ENCODE results near the gene ITPR2.
"Not testable (repeated sequence)": the region's sequence is repeated elsewhere in the genome, so short reads cannot be mapped to it uniquely, and the experiment has no call there.

Gene ITPR2

DNA sequence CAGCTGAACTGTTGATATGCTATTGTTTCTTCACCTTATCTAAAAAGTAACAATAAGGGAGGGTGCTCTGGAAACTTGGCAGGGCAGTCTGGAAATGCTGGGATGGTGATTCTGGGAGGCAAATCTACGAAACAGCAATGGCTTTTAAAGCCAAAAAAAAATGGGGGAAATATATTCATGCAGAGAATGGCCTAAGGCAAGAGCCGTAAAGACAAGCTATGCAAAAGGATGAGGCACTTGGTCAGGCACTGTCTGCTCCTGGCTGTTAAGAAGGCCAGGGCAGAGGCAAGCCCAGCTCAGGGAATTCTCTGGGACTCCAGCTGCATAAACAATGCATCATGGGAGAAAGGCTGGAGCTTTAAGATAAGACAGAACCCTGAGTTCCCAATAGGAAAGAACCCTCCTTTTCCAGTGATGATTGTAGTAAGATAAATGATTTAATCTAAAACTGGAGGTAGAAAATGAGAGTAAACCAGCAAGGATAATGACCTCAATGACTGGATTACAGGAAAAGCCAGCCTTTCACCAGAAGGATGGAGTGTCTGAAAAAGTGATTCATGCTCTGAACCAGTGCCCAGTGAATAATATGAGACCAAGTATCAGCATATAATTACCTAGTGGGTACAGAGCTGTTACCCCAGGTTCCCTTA lies 46.0 kb downstream of the ITPR2 start:
- no peak for DNase-seq (ENCODE audit: low read depth in 2 of 2)

DNA sequence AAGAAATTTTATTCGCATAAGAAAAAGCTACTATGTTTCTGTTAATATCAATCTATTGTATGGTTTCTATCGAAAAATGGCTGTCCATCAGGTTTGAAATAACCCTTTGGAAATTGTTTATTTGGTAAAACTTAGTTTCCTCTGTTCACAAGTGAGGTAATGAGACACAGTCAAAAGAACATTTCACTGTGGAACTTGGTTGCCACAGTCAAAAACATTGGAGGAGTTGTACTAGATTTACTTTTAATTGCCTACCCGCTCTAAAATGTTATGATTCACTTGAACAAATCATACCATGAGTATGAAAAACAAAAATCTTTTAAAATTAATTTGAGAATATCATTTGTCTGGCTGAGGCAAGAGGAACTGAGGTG lies 46.5 kb downstream of the ITPR2 start:
- DNase-seq (ENCODE audit: low read depth in 2 of 2), result no peak

DNA sequence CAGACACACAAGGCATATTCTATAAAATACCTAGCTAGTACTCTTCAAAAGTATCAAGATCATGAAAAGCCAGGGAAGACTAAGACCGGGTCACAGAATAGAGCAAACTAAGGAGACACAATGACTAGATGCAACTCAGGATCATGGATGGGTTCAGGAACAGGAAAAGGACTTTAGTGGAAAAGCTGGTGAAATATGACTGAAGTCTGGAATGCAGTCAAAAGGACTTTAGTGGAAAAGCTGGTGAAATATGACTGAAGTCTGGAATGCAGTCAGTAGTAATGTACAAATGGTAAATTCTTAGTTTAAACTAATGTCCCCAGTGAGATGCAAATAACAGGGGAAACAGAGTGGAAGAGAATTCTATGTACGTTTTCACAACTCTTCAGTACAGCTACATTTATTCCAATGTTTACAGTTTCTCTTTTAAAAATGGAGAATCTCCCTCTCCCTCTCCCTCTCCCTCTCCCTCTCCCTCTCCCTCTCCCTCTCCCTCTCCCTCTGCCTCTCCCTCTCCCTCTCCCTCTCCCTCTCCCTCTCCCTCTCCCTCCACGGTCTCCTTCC lies 49.1 kb downstream of the ITPR2 start:
- DNase-seq (ENCODE audit: low read depth in 2 of 2), result not testable (repeated sequence)

DNA sequence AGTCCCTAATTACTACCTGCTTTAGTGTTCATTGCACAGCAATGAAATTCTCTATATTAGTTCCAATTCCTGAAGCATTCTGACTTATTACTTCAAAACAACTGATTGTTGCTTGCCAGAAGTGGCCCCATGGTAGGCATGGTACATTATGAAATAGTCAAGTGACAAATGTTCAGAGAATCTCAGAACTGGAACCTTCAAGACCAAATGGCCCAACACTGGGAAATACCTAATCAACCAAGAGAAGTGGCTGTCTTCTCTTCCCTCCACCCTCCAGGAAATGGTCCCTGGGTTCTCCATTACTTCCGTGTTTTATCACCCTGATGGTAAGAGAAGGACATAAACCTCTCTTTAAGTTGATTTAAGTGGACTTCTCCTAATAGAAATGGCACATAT lies 49.9 kb downstream of the ITPR2 start:
- no peak for DNase-seq (ENCODE audit: low read depth in 2 of 2)

DNA sequence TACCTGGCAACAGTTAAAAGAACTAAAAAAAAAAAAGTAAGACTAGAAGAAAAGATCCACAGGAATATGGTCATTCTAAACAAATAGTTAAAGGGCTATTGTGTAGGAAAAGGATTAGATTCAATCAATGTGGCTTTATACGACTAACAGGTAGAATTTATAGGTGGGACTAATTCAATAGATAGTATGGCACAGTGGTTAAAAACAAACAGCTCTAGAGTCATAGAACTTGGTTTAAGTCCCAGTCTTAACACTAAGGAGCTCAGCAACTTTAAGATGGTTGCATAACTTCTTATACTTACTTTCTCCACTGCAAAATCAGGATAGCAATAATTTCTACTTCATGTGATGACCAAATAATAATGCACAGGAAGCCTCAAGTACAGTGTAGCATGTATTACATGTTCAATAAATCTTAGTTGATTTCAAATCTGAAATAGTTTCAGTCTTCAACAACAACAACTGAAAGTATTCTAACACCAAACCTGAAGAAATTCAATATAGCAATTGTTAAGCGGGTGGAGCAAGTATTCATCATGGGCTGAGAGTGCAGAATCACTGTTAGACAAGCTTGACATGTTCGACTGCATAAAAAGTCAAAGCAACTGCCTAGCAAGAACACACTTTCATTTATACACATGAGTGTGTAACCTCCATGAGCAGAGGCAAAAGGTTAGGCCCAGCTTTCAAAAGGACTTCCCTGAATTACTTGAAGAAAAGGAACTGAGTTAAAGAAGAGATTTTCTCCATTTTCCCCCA lies 50.4 kb downstream of the ITPR2 start:
- DNase-seq (ENCODE audit: low read depth in 2 of 2), result no peak

DNA sequence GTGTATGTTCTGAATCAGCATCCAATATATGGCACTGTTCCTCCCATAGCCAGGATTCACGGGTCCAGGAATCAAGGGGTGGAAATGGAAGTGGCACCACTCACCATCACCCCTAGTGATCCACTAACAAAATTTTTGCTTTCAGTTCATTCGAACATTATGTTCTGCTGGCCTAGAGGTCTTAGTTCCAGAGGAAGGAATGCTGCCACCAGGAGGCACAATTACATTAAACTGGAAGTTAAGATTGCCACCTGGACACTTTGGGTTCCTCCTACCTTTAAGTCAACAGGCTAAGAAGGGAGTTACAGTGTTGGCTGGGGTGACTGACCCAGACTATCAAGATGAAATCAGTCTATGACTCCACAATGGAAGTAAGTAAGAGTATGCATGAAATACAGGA lies 52.3 kb downstream of the ITPR2 start:
- DNase-seq (ENCODE audit: low read depth in 2 of 2), result not testable (repeated sequence)

DNA sequence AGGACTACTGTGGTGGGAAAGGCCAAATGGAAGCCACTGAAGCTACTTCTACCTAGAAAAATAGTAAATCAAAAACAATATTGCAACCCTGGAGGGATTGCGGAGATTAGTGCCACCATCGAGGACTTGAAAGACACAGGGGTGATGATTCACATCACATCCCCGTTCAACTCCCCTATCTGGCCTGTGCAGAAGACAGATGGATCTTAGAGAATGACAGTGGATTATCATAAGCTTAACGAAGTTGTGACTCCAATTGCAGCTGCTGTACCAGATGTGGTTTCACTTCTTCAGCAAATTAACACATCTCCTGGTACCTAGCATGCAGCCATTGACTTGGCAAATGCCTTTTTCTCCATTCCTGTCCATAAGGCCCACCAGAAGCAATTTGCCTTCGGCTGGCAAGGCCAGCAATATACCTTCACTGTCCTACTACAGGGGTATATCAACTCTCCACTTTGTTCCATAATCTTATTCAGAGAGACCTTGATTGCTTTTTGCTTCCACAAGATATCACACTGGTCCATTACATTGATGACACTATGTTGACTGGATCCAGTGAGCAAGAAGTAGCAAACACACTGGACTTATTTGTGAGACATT lies 54.7 kb downstream of the ITPR2 start:
- DNase-seq (ENCODE audit: low read depth in 2 of 2), result not testable (repeated sequence)

DNA sequence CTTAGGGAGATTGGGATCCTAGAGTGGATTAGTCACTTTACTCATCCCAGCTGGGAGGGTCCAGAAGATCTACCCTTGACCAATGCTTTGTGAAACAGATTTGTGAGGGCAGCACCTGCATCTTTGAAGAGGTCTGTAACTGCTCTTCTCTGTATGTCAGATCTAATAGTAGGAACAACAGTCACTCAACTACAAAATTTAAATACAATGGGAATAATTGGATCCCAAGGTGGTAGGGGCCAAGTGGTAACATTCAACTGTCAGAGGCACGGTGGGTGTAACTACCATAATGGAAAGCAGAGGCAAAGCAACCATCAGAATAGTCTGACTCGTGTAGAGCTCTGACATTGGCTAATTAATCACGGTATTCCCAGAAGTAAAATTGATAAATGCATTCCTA lies 55.8 kb downstream of the ITPR2 start:
- no peak for DNase-seq (ENCODE audit: low read depth in 2 of 2)

DNA sequence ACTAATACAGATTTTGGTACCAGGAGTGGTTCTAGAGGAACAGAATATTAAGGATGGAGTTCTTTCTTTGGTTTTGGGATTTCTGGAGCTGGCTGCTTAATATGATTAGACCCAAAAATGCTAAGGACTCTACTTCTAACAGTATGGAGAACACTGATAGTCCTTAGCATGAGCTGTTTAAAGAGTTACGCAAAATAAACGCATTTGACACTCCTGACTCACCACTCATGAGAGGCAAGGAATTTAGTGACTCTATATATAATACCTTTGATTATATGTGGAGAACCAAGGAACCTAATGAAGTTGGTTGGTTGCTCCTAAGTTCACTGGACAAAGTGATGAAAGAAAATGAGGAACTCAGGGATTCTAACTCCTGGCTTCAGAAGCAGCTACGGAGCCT lies 57.0 kb downstream of the ITPR2 start:
- not testable (repeated sequence) for DNase-seq (ENCODE audit: low read depth in 2 of 2)

DNA sequence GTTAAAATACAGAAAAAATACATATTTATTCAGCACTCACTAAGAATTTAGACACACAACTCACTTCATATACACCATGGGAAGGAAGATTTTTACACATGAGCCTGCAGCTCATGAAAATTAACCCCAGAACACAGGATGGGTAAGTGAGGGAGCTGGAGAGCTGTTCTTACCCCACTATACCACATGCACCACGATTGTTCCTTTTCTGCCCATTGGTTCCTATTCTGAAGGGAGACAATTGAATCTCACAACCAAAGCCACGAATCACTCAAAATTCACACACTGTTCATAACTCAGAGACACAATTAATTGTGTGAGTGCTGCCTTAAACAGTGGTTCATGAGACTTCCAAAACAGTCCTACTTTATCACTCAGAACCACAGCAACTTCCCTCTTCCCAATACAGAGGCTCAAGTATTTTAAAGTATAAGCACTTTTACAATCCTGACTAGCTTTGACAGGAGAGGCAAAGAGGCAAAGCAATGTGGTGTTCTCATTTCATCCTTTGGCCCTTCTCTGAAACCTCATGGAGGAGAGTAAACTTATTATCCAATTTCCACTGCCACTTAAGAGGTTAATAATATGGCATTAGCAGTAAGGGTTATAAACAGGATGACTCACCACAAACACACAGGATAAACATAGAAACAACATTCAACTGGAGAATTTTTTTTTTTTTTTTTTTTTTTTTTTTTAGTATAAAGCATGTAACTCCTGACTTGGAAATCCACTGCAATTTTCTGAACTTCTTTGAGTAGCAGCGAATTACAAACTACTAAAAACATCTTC lies 59.5 kb downstream of the ITPR2 start:
- no peak for DNase-seq (ENCODE audit: low read depth in 2 of 2)

DNA sequence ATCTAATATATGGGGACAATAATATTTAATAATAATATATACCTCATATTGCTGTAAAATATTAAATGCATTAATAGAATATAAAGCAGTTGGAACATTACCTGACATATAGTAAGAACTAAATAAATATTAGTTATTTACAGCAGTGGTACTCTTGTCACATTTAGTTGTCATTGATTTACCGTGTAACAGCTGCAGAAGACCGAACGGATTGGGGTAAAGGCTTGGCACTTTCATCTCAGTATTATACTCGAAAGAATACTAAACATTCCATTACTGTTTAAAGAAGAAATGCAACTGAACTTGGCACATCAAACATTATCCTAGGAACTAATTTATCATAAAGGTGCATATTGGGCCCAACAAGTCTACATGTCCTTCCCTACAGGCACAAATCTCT lies 61.1 kb downstream of the ITPR2 start:
- no peak for DNase-seq (ENCODE audit: low read depth in 2 of 2)

DNA sequence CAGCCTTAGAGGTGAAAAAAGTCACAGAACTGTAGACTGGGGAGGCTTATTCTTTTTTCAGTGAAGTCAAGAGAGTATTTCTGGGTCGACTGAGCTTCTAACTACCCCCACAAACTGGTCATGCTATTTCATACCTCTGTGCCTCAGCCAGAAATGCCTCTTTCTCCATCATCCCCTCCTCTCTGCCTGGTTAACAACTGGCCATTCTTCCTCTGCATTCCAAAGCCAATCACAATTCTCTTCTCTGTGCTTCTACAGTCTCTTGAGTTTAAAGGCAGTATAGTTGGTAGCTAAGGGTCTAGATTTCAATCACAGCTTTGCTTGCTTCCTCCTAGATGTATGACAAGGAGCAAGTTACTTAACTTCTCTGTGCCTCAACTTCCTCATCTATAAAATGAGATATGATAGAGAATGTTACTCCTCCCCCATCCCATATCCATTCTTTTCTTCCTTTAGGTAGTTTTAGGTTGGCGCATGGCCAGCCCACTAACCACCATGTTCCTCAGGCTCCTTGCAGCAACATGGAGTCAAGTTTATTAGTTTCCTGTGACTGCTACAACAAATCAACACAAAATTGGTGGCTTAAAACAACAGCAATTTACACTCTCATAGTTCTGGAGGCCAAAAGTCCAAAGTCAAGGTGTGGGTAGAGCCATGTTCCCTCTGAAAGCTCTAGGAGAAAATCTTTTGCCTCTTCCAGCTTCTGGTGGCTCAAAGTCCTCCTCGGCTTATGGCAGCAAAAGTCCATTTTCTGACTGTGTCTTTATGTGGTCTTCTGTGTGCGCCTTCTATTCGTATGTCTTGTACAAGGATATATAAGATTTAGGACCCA lies 62.5 kb downstream of the ITPR2 start:
- DNase-seq (ENCODE audit: low read depth in 2 of 2), result no peak

DNA sequence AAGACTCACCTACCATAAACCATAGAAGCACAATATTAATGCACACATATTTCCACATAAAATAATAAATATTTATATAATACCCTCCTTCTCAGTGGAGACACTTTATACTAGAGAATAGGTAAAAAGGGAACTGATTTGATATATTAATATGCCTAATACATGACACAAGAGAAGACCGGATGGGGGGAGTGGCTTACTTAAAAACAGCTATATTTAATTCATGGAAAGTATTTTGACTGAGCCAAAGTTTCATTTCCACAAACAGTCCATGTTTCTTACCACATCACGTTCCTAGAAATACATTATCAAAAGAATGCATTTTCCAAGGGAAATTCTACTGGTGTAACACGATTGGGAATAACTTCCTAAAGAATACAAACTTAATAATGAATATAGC lies 63.4 kb downstream of the ITPR2 start:
- DNase-seq (ENCODE audit: low read depth in 2 of 2), result no peak

DNA sequence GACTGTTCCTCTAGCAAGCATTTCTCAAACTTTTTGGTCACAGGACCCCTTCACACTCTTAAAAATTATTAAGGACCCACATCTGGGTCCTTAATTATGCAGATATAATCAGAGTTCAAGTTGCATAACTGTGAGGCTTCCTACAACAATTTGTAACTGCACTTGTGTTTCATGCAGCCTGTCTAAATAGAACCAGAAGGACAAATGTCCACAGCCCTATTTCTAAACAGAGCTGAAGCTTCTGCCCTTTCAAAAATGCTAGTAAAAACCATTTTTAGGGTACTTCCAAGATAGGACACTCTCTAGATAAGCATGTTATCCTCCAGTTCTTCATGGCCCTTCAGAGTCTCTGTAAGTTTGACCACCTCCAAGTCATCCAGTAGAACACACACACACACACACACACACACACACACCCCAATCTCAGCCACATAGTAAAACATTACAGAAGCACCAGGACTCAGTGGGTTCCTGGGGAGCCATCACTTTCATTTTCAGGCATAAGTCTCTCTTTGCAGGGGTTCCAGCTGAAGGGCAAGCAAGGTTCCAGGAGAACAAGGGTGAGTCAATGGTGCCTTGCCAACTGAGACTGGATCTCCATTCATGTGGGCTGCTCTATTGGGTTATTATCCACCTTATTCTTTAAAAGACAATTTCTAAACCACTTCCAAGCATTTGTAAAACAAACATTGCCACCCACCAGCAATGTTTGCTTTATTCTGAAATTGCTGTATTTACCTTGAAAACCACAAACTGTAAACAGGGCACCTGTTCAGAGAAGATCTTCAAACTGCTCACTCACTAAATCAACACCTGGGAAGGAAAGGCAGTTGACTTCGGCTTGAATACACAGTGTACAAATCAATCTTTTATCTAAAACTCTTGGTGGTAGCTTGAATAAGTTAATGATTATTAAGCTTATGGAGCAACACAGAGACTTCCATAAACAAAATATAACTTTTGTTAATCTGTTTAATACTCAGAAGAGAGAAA lies 64.1 kb downstream of the ITPR2 start:
- DNase-seq (ENCODE audit: low read depth in 2 of 2), result no peak

DNA sequence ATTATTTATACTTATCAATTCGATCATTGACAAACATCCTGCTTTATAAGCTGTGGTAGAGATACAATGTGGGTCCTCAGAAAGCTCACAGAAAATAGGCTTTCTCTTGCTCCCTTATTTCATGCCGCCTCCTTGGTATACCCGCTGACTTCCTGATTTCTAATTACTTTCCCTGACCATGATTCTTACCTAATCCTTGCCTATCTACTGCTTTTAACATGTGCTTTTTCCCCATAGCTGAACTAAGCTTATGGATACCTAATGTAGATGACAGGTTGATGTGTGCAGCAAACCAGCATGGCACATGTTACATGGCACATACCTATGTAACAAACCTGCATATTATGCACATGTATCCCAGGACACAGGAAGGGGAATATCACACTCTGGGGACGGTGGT lies 65.1 kb downstream of the ITPR2 start:
- DNase-seq (ENCODE audit: low read depth in 2 of 2), result no peak

DNA sequence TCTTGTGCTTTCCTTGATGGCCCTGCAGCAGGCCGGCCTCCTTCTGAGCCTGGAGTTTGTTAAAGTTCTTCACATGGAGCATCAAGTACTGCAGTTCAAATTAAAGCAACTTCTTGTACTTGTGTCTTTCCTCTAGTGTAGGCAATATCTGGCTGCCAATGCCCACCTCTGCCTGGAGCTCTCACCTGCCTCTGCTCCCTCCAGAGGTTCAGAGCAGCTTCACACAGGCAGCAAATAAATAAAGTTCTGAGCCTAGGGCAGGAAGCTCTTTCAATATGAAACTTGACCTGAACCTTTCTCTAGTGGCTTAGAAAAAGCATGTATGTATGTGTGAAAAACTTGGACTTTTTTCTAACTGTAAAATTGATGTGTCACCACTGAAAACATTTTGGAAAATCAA lies 65.9 kb downstream of the ITPR2 start:
- no peak for DNase-seq (ENCODE audit: low read depth in 2 of 2)

DNA sequence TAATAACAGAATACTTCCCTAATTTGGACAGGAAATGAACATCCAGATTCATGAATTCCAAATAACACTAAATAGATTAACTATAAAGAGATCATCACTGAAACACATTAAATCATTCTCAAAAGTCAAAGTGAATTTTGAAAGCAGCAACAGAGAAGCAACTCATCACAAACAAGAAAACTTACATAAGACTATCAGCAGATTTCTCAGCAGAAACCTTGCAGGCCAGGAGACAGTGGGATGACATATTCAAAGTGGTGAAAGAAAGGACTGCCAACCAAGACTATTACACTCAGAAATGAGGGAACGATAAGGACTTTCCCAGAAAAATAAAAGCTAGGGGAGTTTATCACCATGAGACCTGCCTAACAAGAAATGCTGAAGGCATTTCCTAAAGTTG lies 70.8 kb downstream of the ITPR2 start:
- no peak for DNase-seq (ENCODE audit: low read depth in 2 of 2)

DNA sequence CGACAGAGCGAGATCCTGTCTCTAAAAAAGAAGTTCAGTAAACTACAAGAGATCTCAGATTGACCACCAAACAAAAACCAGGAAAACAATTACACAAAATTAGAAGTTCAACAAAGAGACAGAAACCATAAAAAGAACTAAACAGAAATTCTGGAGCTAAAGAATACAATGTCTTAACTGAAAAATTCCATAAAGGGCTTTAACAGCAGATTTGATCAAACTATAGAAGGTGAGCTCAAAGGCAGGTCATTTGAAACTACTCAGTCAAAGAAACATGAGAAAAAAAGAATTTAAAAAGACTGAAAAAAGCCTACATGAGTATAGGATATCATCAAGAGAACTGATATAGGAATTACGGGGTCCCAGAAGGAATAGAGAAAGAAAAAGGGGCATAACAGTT lies 71.2 kb downstream of the ITPR2 start:
- DNase-seq (ENCODE audit: low read depth in 2 of 2), result no peak

DNA sequence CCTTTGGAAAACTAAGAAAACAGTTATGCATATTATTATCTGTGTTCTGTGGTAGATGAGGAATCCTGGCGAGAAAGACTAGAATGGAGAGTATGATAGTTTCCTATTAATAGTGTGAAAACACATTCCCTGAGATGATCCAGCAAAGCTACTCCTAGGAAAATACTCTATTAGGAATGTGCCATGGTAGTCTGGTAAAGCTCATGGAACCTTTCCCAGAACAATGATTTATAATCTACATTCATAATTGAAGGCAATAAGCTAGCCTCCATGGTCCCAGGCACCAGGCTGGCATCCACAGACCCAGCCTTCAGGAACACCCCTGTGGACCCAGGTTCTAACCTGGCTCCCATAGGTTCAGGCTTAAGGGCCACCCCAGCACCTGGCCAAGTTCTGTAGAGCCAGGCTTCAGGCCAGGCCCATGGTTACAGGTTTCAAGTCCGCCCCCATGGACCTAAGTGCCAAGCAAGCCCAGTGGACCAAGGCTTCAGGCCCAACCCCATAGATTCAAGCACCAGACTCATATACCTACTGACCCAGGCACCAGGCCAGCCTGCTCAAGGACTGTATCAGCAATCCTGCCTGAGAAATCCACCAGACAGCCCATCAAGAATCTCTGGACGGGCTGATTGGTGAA lies 72.2 kb downstream of the ITPR2 start:
- no peak for DNase-seq (ENCODE audit: low read depth in 2 of 2)

DNA sequence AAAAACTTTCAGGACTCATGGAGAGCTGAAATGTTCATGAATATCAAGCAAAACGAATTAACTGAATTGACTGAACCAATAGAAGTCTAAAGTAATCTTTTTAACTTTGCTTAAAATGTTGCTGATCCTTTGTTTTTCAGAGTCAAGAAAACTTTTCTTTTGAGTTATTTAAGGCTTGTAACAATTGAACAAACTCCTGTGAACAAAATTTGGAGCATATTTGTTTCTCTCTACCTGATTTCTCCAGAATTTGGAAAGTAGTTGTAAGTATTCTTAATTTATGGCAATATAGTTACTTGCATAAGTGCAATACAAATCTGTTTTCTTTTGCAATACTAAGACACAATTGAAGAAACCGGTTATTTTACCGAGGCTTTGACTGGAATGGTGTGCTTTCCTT lies 77.6 kb downstream of the ITPR2 start:
- not testable (repeated sequence) for DNase-seq (ENCODE audit: low read depth in 2 of 2)
